ENCODE measurements around the gene POLD2. TPM values are rescaled to one million over a fixed set of nuclear protein-coding genes. Genes with fewer than 3 reads are reported as not detected.
"Not testable (repeated sequence)": the region's sequence is repeated elsewhere in the genome, so short reads cannot be mapped to it uniquely, and the experiment has no call there.

The POLD2 gene
- 10 to 100 TPM; 38.9 to 49.8 (median 39.7) TPM for total RNA-seq

DNA sequence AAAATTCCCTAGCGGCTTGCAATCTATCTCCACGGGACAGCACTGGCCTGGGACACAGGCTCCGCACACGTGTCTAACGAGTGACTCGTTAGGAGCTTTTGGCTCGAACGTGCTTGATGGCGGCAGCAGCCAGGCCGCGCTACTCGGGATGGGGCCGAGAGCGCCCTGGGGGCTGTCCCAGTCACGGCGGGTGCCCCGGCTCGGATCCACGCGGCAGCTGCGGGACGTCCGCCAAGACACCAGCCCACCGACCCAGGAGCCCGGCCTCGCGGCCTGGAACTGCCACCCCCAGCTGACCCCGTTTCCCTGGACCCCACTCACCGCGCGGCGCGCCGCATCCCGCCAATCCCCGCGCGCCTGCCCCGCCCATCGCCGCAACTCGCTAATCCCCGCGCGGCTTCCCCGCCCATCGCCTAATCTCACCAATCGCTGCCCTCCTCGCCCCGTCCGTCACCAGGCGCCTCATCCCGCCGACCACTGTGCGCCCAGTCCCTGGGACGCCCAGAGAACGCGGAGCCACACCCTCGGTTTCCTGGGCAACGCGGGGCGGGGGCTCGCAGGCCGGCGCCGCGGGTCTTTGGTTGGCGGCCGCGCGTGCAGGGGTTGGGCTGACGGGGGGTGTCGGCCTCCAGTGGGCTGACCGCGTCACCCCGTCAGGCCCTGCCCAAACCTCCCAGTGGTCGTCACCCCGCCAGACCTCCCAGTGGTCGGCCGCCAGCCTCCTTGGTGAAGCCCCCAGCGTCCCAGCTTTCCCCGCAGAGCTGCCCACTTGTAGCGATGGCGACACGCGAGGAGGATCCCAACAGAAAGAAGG lies at the start of gene POLD2:
POLD2 (minus strand) TSS at position 359 of the 814 bp plus-strand sequence. CDS start 1,495 bp downstream, outside the sequence.
- intact Hi-C loops (cut with DNase I; ENCODE audit: low total_unique reads) = no loop called here

DNA sequence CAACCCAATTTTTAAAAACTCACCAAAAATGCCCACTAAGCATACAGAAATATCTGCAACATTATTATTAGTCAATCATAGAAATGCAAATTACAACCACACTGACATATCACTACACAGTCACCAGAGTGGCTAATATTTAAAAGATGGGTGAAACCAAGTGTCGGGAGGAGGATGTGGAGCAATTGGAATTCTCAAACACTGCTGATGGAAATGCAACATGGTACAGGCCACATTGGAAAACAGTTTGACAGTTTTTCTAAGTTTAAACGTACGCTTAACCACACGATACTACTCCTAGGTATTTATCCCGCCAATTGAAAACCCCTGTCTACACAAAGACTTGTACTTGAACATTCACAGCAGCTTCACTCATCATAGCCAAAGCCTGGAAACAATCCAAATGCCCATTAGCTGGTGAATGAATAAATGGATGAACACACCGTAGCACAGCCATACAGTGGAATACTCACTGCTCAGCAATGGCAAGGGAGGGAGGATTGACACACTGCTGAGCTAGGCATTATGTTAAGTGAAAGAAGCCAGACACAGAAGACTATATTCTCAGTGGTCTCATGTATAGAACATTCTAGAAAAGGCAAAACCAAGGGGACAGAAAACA lies 49.6 kb upstream of the POLD2 start:
- no peaks in the 10 kb centered on the region for H3K4me1 ChIP-seq
- no peaks in the 10 kb centered on the region for H3K27me3 ChIP-seq
- H3K27ac ChIP-seq = no peak overlapping the region
- TF ChIP-seq POLR2A (IDR thresholded peaks at IDR 0.05) (no peak), POLR2AphosphoS5 (IDR thresholded peaks at IDR 0.05) (no peak)
- TF ChIP-seq, protein P1, sequence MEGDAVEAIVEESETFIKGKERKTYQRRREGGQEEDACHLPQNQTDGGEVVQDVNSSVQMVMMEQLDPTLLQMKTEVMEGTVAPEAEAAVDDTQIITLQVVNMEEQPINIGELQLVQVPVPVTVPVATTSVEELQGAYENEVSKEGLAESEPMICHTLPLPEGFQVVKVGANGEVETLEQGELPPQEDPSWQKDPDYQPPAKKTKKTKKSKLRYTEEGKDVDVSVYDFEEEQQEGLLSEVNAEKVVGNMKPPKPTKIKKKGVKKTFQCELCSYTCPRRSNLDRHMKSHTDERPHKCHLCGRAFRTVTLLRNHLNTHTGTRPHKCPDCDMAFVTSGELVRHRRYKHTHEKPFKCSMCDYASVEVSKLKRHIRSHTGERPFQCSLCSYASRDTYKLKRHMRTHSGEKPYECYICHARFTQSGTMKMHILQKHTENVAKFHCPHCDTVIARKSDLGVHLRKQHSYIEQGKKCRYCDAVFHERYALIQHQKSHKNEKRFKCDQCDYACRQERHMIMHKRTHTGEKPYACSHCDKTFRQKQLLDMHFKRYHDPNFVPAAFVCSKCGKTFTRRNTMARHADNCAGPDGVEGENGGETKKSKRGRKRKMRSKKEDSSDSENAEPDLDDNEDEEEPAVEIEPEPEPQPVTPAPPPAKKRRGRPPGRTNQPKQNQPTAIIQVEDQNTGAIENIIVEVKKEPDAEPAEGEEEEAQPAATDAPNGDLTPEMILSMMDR (IDR thresholded peaks at IDR 0.05) = no peak
- no peaks in the 10 kb centered on the region for H3K9me3 ChIP-seq
- no peak overlapping the region for H3K4me3 ChIP-seq
- no peak for DNase-seq (ENCODE audit: low spot score in 2 of 2)
- intact Hi-C loops (cut with DNase I; ENCODE audit: low total_unique reads) = no loop called here
- H3K36me3 ChIP-seq = no peaks in the 10 kb centered on the region

More for the DNA sequence above, at the start of gene POLD2:
- DNase-seq (ENCODE audit: low spot score in 2 of 2) = peak; percentile 96 to 97
- H3K9me3 ChIP-seq = no peaks in the 10 kb centered on the region
- peak; percentile 16 for TF ChIP-seq POLR2A (IDR thresholded peaks at IDR 0.05)
- TF ChIP-seq, protein P1 (IDR thresholded peaks at IDR 0.05) = peak in 1 of 3 donors; percentile 23
- peak; percentile 28 to 43 (median 37) for TF ChIP-seq POLR2AphosphoS5 (IDR thresholded peaks at IDR 0.05)
- H3K27me3 ChIP-seq = no peaks in the 10 kb centered on the region
- H3K27ac ChIP-seq = peak within 1 kb of the TSS; percentile 76 to 81
- H3K4me1 ChIP-seq = peaks cover 0 to 4% of the 10 kb centered on the region in 2 donors
- H3K36me3 ChIP-seq = no peaks in the 10 kb centered on the region
- H3K4me3 ChIP-seq = peak within 1 kb of the TSS; percentile 56 to 81 (median 81)

DNA sequence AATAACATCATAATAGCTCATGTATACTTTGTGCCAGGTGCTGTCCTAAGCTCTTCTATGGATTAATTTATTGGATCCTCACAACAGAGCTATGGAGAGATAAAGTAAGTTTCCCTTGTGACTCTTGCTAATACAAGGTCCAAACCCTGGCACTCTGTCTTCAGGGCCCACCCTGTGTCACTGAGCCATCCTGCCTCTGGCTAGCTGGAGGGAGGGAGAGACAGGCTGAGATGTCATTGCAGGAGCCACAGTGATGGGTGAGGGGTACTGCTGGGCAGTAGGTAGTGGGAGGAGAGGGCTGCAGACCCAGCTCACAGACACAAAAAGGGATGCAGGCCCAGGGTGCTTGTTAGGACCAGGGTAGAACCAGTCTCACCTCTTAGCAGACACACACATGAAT lies 49.0 kb upstream of the POLD2 start:
- TF ChIP-seq, protein P1 (IDR thresholded peaks at IDR 0.05) = no peak
- no peak for TF ChIP-seq POLR2AphosphoS5 (IDR thresholded peaks at IDR 0.05)
- TF ChIP-seq POLR2A (IDR thresholded peaks at IDR 0.05) = no peak
- no peaks in the 10 kb centered on the region for H3K27me3 ChIP-seq
- H3K27ac ChIP-seq = no peak overlapping the region
- H3K9me3 ChIP-seq = no peaks in the 10 kb centered on the region
- H3K4me3 ChIP-seq = no peak overlapping the region
- no peaks in the 10 kb centered on the region for H3K36me3 ChIP-seq
- no peak for DNase-seq (ENCODE audit: low spot score in 2 of 2)
- H3K4me1 ChIP-seq = no peaks in the 10 kb centered on the region
- intact Hi-C loops (cut with DNase I; ENCODE audit: low total_unique reads) = no loop called here

DNA sequence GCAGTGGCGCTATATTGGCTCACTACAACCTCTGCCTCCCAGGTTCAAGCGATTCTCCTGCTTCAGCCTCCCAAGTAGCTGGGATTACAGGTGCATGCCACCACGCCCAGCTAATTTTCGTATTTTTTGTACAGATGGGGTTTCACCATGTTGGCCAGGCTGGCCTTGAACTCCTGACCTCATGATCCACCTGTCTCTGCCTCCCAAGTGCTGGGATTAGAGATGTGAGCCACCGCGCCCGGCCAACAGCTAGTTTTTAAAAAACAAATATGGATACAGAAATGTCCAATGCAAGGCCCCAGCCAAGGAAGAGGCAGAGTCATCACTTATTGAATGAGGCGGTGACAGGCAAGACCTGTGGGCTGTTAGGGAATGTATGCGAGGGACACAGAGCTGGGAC lies 48.6 kb upstream of the POLD2 start:
- H3K36me3 ChIP-seq; H3K27me3 ChIP-seq; H3K27ac ChIP-seq; intact Hi-C loops (cut with DNase I; ENCODE audit: low total_unique reads); H3K4me3 ChIP-seq; DNase-seq (ENCODE audit: low spot score in 2 of 2); H3K4me1 ChIP-seq; H3K9me3 ChIP-seq: not testable (repeated sequence)

DNA sequence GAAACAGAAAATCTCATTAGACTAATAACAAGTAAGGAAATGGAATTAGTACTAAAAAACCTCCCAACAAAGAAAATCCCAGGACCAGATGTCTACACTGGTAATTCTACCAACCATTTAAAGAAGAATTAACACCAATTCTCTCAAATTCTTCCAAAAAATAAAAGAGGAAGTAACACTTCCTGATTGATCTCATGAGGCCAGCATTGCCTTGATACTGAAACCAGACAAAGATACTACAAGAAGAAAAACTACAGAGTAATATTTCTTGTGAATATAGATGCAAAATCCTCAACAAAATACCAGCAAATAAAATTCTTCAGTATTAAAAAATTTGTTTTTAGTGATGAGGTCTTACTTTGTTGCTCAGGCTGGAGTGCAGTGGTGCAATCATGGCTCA lies 44.6 kb upstream of the POLD2 start:
- DNase-seq (ENCODE audit: low spot score in 2 of 2) = no peak
- intact Hi-C loops (cut with DNase I; ENCODE audit: low total_unique reads) = no loop called here
- no peak for TF ChIP-seq POLR2AphosphoS5 (IDR thresholded peaks at IDR 0.05)
- TF ChIP-seq, protein P1 (IDR thresholded peaks at IDR 0.05) = no peak
- Histone ChIP-seq H3K27me3 (no peaks in the 10 kb centered on the region), H3K27ac (no peak overlapping the region), H3K9me3 (no peaks in the 10 kb centered on the region), H3K4me1 (no peaks in the 10 kb centered on the region), H3K36me3 (no peaks in the 10 kb centered on the region), H3K4me3 (no peak overlapping the region)

Measured in breast epithelium (tissue), 4 donors.